Stimulated activated CD4-positive, alpha-beta T cell treated with anti-CD3 and anti-CD28 coated beads, Interleukin-4, amount 100 ng/mL, for 24 hours (primary cell): Measurements from ENCODE around the gene USP17L12.
"Not testable (repeated sequence)": the region's sequence is repeated elsewhere in the genome, so short reads cannot be mapped to it uniquely, and the experiment has no call there.

Experiments used
- DNase-seq: peaks from one replicate; pipeline ENCODE4 v3.0.0-alpha.2; 2020

The USP17L12 gene, protein sequence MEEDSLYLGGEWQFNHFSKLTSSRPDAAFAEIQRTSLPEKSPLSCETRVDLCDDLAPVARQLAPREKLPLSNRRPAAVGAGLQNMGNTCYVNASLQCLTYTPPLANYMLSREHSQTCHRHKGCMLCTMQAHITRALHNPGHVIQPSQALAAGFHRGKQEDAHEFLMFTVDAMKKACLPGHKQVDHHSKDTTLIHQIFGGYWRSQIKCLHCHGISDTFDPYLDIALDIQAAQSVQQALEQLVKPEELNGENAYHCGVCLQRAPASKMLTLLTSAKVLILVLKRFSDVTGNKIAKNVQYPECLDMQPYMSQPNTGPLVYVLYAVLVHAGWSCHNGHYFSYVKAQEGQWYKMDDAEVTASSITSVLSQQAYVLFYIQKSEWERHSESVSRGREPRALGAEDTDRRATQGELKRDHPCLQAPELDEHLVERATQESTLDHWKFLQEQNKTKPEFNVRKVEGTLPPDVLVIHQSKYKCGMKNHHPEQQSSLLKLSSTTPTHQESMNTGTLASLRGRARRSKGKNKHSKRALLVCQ

DNA sequence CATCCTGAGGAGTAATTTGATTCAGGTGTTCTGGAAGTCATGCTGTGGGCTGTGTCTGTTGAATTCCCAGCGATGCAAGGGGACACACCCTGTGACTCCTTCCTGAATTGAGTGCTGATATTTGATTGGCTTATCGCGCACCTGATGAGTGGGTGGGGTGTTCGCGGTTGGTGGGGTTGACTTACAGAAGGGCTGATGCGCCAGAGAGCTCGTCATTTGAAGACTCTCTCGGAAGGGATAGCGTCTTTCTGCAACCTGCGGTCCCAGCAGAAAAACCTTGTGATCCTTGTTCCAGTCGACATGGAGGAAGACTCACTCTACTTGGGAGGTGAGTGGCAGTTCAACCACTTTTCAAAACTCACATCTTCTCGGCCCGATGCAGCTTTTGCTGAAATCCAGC, at the start of gene USP17L12:
USP17L12 (plus strand) TSS at position 301 of the 400 bp plus-strand sequence; CDS start at position 301, 0 bp downstream.
- not testable (repeated sequence) for DNase-seq

DNA sequence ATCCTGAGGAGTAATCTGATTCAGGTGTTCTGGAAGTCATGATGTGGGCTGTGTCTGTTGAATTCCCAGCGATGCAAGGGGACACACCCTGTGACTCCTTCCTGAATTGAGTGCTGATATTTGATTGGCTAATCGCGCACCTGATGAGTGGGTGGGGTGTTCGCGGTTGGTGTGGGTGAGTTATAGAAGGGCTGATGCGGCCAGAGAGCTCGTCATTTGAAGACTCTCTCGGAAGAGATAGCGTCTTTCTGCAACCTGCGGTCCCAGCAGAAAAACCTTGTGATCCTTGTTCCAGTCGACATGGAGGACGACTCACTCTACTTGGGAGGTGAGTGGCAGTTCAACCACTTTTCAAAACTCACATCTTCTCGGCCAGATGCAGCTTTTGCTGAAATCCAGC, 9.6 kb upstream of the USP17L12 start, which contains the start of gene USP17L10:
USP17L10 (plus strand) TSS at position 301 of the 400 bp plus-strand sequence; CDS start at position 301, 0 bp downstream.
- not testable (repeated sequence) for DNase-seq

DNA sequence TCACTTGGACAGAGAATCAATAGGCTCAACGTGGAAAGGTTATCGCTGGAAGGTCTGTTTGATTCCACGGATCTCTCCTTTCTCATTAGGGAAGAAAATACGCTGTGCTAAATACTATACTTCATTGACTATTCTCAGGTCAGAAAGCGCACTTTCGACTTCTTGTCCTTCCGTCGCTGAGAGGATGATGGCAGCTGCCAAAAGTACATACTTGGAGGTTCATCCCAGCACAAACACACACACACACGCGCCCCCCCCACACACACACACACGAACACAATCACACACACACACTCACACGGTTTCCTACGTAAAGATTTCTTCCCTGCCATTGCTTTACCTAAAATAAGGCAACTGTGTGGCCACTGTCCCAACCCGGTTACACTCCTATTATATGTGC, 5.3 kb upstream of the USP17L12 start:
- peak; percentile 0 for DNase-seq

DNA sequence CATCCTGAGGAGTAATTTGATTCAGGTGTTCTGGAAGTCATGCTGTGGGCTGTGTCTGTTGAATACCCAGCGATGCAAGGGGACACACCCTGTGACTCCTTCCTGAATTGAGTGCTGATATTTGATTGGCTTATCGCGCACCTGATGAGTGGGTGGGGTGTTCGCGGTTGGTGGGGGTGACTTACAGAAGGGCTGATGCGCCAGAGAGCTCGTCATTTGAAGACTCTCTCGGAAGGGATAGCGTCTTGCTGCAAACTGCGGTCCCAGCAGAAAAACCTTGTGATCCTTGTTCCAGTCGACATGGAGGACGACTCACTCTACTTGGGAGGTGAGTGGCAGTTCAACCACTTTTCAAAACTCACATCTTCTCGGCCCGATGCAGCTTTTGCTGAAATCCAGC, 4.8 kb upstream of the USP17L12 start, which contains the start of gene USP17L11:
USP17L11 (plus strand) TSS at position 301 of the 400 bp plus-strand sequence; CDS start at position 301, 0 bp downstream.
- not testable (repeated sequence) for DNase-seq

DNA sequence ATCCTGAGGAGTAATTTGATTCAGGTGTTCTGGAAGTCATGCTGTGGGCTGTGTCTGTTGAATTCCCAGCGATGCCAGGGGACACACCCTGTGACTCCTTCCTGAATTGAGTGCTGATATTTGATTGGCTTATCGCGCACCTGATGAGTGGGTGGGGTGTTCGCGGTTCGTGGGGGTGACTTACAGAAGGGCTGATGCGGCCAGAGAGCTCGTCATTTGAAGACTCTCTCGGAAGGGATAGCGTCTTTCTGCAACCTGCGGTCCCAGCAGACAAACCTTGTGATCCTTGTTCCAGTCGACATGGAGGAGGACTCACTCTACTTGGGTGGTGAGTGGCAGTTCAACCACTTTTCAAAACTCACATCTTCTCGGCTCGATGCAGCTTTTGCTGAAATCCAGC, 4.6 kb downstream of the USP17L12 start, which contains the start of gene USP17L13:
USP17L13 (plus strand) TSS at position 301 of the 400 bp plus-strand sequence; CDS start at position 301, 0 bp downstream.
- DNase-seq = not testable (repeated sequence)

DNA sequence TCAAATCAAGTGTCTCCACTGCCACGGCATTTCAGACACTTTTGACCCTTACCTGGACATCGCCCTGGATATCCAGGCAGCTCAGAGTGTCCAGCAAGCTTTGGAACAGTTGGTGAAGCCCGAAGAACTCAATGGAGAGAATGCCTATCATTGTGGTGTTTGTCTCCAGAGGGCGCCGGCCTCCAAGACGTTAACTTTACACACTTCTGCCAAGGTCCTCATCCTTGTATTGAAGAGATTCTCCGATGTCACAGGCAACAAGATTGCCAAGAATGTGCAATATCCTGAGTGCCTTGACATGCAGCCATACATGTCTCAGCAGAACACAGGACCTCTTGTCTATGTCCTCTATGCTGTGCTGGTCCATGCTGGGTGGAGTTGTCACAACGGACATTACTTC, 10.3 kb downstream of the USP17L12 start:
- peak; percentile 0 for DNase-seq

DNA sequence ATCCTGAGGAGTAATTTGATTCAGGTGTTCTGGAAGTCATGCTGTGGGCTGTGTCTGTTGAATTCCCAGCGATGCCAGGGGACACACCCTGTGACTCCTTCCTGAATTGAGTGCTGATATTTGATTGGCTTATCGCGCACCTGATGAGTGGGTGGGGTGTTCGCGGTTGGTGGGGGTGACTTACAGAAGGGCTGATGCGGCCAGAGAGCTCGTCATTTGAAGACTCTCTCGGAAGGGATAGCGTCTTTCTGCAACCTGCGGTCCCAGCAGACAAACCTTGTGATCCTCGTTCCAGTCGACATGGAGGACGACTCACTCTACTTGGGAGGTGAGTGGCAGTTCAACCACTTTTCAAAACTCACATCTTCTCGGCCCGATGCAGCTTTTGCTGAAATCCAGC, 14.1 kb downstream of the USP17L12 start, which contains the start of gene USP17L15:
USP17L15 (plus strand) TSS at position 301 of the 400 bp plus-strand sequence; CDS start at position 301, 0 bp downstream.
- DNase-seq = not testable (repeated sequence)

DNA sequence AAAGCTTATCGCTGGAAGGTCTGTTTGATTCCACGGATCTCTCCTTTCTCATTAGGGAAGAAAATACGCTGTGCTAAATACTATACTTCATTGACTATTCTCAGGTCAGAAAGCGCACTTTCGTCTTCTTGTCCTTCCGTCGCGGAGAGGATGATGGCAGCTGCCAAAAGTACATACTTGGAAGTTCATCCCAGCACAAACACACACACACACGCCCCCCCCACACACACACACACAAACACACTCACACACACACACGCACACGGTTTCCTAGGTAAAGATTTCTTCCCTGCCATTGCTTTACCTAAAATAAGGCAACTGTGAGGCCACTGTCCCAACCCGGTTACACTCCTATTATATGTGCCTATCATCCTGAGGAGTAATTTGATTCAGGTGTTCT, 18.5 kb downstream of the USP17L12 start:
- not testable (repeated sequence) for DNase-seq

DNA sequence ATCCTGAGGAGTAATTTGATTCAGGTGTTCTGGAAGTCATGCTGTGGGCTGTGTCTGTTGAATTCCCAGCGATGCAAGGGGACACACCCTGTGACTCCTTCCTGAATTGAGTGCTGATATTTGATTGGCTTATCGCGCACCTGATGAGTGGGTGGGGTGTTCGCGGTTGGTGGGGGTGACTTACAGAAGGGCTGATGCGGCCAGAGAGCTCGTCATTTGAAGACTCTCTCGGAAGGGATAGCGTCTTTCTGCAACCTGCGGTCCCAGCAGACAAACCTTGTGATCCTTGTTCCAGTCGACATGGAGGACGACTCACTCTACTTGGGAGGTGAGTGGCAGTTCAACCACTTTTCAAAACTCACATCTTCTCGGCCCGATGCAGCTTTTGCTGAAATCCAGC, 23.6 kb downstream of the USP17L12 start, which contains the start of gene USP17L17:
USP17L17 (plus strand) TSS at position 301 of the 400 bp plus-strand sequence; CDS start at position 301, 0 bp downstream.
- not testable (repeated sequence) for DNase-seq

DNA sequence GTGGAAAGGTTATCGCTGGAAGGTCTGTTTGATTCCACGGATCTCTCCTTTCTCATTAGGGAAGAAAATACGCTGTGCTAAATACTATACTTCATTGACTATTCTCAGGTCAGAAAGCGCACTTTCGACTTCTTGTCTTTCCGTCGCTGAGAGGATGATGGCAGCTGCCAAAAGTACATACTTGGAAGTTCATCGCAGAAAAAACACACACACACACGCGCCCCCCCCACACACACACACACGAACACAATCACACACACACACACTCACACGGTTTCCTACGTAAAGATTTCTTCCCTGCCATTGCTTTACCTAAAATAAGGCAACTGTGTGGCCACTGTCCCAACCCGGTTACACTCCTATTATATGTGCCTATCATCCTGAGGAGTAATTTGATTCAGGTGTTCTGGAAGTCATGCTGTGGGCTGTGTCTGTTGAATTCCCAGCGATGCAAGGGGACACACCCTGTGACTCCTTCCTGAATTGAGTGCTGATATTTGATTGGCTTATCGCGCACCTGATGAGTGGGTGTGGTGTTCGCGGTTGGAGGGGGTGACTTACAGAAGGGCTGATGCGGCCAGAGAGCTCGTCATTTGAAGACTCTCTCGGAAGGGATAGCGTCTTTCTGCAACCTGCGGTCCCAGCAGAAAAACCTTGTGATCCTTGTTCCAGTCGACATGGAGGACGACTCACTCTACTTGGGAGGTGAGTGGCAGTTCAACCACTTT, 28.2 kb downstream of the USP17L12 start, which contains the start of gene USP17L18:
USP17L18 (plus strand) TSS at position 678 of the 728 bp plus-strand sequence; CDS start at position 678, 0 bp downstream.
- peak; percentile 1 for DNase-seq

DNA sequence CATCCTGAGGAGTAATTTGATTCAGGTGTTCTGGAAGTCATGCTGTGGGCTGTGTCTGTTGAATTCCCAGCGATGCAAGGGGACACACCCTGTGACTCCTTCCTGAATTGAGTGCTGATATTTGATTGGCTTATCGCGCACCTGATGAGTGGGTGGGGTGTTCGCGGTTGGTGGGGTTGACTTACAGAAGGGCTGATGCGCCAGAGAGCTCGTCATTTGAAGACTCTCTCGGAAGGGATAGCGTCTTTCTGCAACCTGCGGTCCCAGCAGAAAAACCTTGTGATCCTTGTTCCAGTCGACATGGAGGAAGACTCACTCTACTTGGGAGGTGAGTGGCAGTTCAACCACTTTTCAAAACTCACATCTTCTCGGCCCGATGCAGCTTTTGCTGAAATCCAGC, 33.1 kb downstream of the USP17L12 start, which contains the start of gene USP17L19:
USP17L19 (plus strand) TSS at position 301 of the 400 bp plus-strand sequence; CDS start at position 301, 0 bp downstream.
- DNase-seq = not testable (repeated sequence)

DNA sequence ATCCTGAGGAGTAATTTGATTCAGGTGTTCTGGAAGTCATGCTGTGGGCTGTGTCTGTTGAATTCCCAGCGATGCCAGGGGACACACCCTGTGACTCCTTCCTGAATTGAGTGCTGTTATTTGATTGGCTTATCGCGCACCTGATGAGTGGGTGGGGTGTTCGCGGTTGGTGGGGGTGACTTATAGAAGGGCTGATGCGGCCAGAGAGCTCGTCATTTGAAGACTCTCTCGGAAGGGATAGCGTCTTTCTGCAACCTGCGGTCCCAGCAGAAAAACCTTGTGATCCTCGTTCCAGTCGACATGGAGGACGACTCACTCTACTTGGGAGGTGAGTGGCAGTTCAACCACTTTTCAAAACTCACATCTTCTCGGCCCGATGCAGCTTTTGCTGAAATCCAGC, 37.9 kb downstream of the USP17L12 start, which contains the start of gene USP17L20:
USP17L20 (plus strand) TSS at position 301 of the 400 bp plus-strand sequence; CDS start at position 301, 0 bp downstream.
- not testable (repeated sequence) for DNase-seq

DNA sequence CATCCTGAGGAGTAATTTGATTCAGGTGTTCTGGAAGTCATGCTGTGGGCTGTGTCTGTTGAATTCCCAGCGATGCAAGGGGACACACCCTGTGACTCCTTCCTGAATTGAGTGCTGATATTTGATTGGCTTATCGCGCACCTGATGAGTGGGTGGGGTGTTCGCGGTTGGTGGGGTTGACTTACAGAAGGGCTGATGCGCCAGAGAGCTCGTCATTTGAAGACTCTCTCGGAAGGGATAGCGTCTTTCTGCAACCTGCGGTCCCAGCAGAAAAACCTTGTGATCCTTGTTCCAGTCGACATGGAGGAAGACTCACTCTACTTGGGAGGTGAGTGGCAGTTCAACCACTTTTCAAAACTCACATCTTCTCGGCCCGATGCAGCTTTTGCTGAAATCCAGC, 42.6 kb downstream of the USP17L12 start, which contains the start of gene USP17L21:
USP17L21 (plus strand) TSS at position 301 of the 400 bp plus-strand sequence; CDS start at position 301, 0 bp downstream.
- not testable (repeated sequence) for DNase-seq

DNA sequence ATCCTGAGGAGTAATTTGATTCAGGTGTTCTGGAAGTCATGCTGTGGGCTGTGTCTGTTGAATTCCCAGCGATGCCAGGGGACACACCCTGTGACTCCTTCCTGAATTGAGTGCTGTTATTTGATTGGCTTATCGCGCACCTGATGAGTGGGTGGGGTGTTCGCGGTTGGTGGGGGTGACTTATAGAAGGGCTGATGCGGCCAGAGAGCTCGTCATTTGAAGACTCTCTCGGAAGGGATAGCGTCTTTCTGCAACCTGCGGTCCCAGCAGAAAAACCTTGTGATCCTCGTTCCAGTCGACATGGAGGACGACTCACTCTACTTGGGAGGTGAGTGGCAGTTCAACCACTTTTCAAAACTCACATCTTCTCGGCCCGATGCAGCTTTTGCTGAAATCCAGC, 47.4 kb downstream of the USP17L12 start, which contains the start of gene USP17L22:
USP17L22 (plus strand) TSS at position 301 of the 400 bp plus-strand sequence; CDS start at position 301, 0 bp downstream.
- DNase-seq = not testable (repeated sequence)
